SU-DHL-6 (cell line): ENCODE data around the gene PALMD.

Experiments used
- H2AFZ ChIP-seq: fragments of 200-600 bp; sonication (generic); 2 replicates; pipeline ENCODE4 v1.6.1; 2014; ENCODE audit warnings: low read depth, mild to moderate bottlenecking, moderate library complexity, mixed read lengths, antibody characterized with exemption, low read length; ENCODE audit not compliant: severe bottlenecking
- H3F3A ChIP-seq: fragments of 200-600 bp; shearing (Covaris generic); 2 replicates; pipeline ENCODE4 v1.6.0; 2016; ENCODE audit warnings: antibody characterized with exemption, mild to moderate bottlenecking; ENCODE audit not compliant: insufficient read depth
- H3K27ac ChIP-seq: fragments of 200-600 bp; sonication (generic); 2 replicates; pipeline ENCODE4 v1.5.1; 2016; ENCODE audit warnings: low read depth, mild to moderate bottlenecking, low read length, moderate library complexity, mixed read lengths
- H3K27me3 ChIP-seq: fragments of 200-600 bp; sonication (generic), shearing (Covaris generic); 2 replicates; pipeline ENCODE4 v1.6.0; 2014; ENCODE audit warnings: mild to moderate bottlenecking, low read length
- H3K36me3 ChIP-seq: fragments of 200-600 bp; sonication (generic); 2 replicates; pipeline ENCODE4 v1.6.1; 2014; ENCODE audit warnings: mild to moderate bottlenecking, low read length, mixed read lengths
- H3K4me2 ChIP-seq: fragments of 300-600, 200-600 bp; shearing (Covaris generic), sonication (generic); 2 replicates; pipeline ENCODE4 v1.6.0; 2014; ENCODE audit warnings: low read length, low read depth, mild to moderate bottlenecking; ENCODE audit not compliant: poor library complexity, severe bottlenecking
- H3K4me3 ChIP-seq: fragments of 200-600 bp; sonication (generic); 2 replicates; pipeline ENCODE4 v1.5.1; 2014; ENCODE audit warnings: antibody characterized with exemption, low read length, mild to moderate bottlenecking, mixed read lengths; ENCODE audit not compliant: insufficient read depth, poor library complexity, severe bottlenecking
- H3K79me2 ChIP-seq: fragments of 200-600 bp; sonication (generic); 2 replicates; pipeline ENCODE4 v1.6.1; 2014; ENCODE audit warnings: mild to moderate bottlenecking, low read length, moderate library complexity; ENCODE audit not compliant: insufficient read depth
- H3K9ac ChIP-seq: fragments of 200-600 bp; sonication (generic); 2 replicates; pipeline ENCODE4 v1.7.0; 2014; ENCODE audit warnings: mild to moderate bottlenecking, low read length
- H3K9me2 ChIP-seq: fragments of 200-600 bp; sonication (generic); replicated peaks from 2 replicates; pipeline ENCODE4 v1.6.1; 2014; ENCODE audit warnings: low read length; ENCODE audit not compliant: insufficient read depth
- H3K9me3 ChIP-seq: fragments of 200-600 bp; sonication (generic); 2 replicates; pipeline ENCODE4 v1.6.1; 2014; ENCODE audit warnings: low read length, mixed read lengths; ENCODE audit not compliant: insufficient read depth
- H4K20me1 ChIP-seq: fragments of 200-600 bp; sonication (generic); 2 replicates; pipeline ENCODE4 v1.6.1; 2014; ENCODE audit warnings: low read depth, mild to moderate bottlenecking, antibody characterized with exemption, low read length, moderate library complexity, mixed read lengths
- EZH2phosphoT487 ChIP-seq: fragments of 200-600 bp; sonication (generic), shearing (Covaris generic); conservative IDR thresholded peaks from 2 replicates; pipeline ENCODE4 v1.6.1; 2018; ENCODE audit warnings: mild to moderate bottlenecking, antibody characterized with exemption, low read length, moderate library complexity, mixed read lengths
- TF ChIP-seq, protein P1 (sequence below): fragments of 200-600 bp; sonication (generic); IDR thresholded peaks from one replicate; pipeline ENCODE4 v1.5.1; 2017; ENCODE audit warnings: antibody characterized with exemption, mild to moderate bottlenecking, low read length, moderate library complexity; ENCODE audit not compliant: insufficient read depth, poor library complexity, severe bottlenecking

Gene PALMD

DNA sequence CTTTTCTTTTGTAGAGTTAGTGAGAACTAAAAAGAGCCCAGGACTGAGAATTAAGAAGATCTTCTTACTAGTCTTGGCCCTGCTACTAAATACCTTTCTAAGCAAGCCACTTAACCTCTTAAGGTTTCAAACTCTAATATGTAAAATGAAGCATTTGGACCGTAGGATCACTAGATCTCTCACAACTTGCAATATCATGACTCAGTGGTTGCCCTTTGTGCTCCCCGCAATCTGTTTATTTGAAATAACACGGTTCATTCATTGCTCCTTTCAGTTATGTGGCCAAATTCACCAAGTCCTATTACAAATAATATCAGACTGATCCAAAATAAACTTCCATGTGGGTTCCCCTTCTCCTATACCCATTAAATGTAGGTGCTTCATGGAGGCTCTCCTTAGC, 10.8 kb downstream of the PALMD start:
- Histone ChIP-seq H3K9me3 (no peaks in the 10 kb centered on the region), H2AFZ (no peak overlapping the region), H4K20me1 (no peaks in the 10 kb centered on the region), H3K9ac (no peak overlapping the region), H3K79me2 (no peaks in the 10 kb centered on the region), H3K4me3 (no peak overlapping the region), H3K9me2 (no peaks in the 10 kb centered on the region), H3K36me3 (no peaks in the 10 kb centered on the region), H3F3A (no peaks in the 10 kb centered on the region), H3K27me3 (no peaks in the 10 kb centered on the region), H3K27ac (no peak overlapping the region), H3K4me2 (no peak overlapping the region)
- TF ChIP-seq EZH2phosphoT487, result no peak
- TF ChIP-seq, protein P1, sequence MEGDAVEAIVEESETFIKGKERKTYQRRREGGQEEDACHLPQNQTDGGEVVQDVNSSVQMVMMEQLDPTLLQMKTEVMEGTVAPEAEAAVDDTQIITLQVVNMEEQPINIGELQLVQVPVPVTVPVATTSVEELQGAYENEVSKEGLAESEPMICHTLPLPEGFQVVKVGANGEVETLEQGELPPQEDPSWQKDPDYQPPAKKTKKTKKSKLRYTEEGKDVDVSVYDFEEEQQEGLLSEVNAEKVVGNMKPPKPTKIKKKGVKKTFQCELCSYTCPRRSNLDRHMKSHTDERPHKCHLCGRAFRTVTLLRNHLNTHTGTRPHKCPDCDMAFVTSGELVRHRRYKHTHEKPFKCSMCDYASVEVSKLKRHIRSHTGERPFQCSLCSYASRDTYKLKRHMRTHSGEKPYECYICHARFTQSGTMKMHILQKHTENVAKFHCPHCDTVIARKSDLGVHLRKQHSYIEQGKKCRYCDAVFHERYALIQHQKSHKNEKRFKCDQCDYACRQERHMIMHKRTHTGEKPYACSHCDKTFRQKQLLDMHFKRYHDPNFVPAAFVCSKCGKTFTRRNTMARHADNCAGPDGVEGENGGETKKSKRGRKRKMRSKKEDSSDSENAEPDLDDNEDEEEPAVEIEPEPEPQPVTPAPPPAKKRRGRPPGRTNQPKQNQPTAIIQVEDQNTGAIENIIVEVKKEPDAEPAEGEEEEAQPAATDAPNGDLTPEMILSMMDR, result no peak

DNA sequence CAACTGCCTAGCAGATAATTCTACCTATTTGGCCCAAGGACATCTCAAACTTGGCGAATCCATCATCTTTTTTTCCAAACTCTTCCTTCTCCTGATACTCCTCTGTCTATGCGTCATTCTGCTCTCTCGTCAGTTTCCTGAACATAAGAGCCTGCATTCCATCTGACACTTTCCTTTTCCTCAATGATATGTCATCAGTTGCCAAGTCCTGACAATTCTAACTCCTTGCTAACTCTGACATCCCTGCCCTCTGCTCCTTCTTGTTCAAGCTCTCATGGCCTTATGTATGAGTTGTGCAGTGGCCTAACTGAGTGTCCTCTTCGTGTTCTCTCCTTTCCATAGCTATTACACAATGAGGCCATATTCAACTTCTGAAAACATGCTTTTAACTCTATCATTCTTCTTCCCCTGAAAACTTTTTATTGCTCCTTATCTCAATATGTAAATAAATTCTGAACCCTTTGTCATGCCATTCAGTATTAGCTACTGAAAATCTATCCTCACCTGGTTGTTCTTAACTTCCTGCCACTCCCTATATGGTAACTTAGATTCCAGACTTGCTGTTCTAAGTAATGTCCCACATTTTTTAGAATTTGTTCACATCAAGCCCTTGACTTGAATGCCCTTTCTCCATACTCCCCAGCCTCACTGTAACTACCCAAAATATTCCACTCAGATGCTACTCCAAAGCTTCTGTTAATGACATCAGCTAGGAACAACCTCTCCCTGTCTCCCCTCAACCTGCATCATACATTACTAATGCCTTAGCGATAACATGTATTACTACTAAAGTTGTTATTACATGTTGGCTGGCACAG, 11.5 kb downstream of the PALMD start:
- Histone ChIP-seq H3F3A (no peaks in the 10 kb centered on the region), H3K9ac (no peak overlapping the region), H4K20me1 (no peaks in the 10 kb centered on the region), H3K27ac (no peak overlapping the region), H3K9me2 (no peaks in the 10 kb centered on the region), H3K9me3 (no peaks in the 10 kb centered on the region), H3K79me2 (no peaks in the 10 kb centered on the region), H3K27me3 (no peaks in the 10 kb centered on the region), H3K36me3 (no peaks in the 10 kb centered on the region), H2AFZ (no peak overlapping the region), H3K4me2 (no peak overlapping the region), H3K4me3 (no peak overlapping the region)
- TF ChIP-seq, protein P1, result no peak
- no peak for TF ChIP-seq EZH2phosphoT487

DNA sequence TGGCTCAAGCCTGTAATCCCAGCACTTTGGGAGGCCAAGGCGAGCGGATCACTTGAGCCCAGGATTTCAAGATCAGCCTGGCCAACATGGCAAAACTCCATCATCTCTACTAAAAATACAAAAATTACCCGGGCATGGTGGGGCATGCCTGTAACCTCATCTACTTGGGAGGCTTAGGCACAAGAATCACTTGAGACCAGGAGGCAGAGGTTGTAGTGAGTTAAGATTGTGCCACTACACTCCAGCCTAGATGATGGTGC, 12.0 kb downstream of the PALMD start:
- Histone ChIP-seq H3K9me3 (no peaks in the 10 kb centered on the region), H3K36me3 (no peaks in the 10 kb centered on the region), H3K4me2 (no peak overlapping the region), H3K27ac (no peak overlapping the region), H2AFZ (no peak overlapping the region), H3K79me2 (no peaks in the 10 kb centered on the region), H3K4me3 (no peak overlapping the region), H3K9ac (no peak overlapping the region), H4K20me1 (no peaks in the 10 kb centered on the region), H3K27me3 (no peaks in the 10 kb centered on the region), H3F3A (no peaks in the 10 kb centered on the region), H3K9me2 (no peaks in the 10 kb centered on the region)
- TF ChIP-seq, protein P1, result no peak
- TF ChIP-seq EZH2phosphoT487, result no peak
